Activated CD8-positive, alpha-beta memory T cell treated with anti-CD3 and anti-CD28 coated beads for 4 hours (primary cell): Measurements from ENCODE around the gene IL4R.
"Not testable (repeated sequence)": the region's sequence is repeated elsewhere in the genome, so short reads cannot be mapped to it uniquely, and the experiment has no call there.

Source experiments
- DNase-seq, 2 donors: peaks; one replicate each; pipeline ENCODE4 v3.0.0-alpha.2; 2020; ENCODE audit warnings: low read depth in 2 of 2

The IL4R gene

DNA sequence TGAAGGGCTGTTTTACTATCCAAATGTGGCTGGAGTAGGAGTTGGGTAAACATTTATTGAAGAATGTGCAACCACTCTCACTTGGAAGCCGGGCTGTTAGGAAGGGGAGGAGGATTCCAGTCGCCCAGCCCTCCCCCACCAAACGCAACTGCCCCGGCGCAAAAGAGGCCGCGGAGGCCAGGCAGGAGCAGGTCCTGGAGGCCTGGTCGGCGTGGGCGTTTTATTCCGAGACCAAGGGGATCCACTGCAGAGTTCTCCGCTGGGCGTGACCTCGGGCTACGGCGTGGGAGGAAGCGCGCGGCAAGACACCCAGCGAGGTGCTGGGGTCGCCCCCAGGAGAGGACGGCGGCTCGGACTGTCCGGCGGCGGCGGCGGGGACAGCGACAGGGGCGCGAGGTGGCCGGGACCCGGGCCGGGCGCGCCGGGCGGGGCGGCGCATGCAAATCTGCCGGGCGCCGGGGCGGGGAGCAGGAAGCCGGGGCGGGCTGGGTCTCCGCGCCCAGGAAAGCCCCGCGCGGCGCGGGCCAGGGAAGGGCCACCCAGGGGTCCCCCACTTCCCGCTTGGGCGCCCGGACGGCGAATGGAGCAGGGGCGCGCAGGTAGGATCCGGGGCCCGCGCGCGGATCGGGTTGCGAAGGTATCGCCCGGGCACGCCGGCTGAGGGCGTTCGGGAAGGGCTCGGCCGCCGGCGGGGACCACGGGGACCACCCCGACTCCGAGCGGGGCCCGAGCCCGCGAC, at the start of gene IL4R:
Gene IL4R (plus strand): TSS at position 553 of the 739 bp plus-strand sequence. CDS start 26,230 bp downstream, outside the sequence.
- peak in 1 of 2 donors; percentile 29 for DNase-seq

- no peak for DNase-seq
These were observed 49.6 kb upstream of the IL4R start for GRCh38 chr16:27264151-27264550.

- no peak for DNase-seq
These were observed 47.8 kb upstream of the IL4R start for GRCh38 chr16:27265982-27266381.

DNA sequence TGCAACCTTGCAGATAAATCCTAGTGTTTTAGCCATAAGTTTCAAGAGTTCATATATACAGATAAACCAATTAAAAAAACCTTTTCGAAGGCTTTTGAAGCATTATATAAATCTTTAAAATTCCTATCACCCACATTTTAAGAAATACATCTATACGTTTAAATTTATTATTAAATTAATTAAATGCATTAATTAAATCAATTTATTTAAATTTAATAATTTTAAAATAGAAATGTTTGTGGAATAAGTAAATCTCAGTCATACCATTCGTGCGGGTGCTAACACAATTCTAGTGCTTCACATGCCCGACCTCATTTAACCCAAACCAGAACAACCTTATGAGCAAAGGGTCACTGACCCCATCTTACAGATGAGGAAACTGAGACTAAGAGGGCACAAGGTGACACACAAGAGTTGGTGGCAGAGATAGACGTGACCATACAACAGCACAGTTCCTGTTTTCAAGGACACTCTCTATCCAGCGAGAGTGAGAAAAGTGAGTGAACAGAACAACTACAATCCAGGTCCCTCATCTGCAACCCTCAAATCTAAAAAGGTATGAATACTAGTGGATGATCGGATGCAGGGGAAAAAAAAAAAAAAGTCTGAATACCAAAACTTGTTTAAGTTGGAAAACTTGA, 46.6 kb upstream of the IL4R start:
- DNase-seq, result no peak

GRCh38 chr16:27268376-27269299, 45.1 kb upstream of the IL4R start, which contains the start of gene NSMCE1:
NSMCE1 (minus strand) TSS chr16:27268772; CDS start chr16:27257570, 11,202 bp downstream.
- peak; percentile 95 for DNase-seq

GRCh38 chr16:27269300-27270150, 44.2 kb upstream of the IL4R start:
- DNase-seq, result no peak

DNA sequence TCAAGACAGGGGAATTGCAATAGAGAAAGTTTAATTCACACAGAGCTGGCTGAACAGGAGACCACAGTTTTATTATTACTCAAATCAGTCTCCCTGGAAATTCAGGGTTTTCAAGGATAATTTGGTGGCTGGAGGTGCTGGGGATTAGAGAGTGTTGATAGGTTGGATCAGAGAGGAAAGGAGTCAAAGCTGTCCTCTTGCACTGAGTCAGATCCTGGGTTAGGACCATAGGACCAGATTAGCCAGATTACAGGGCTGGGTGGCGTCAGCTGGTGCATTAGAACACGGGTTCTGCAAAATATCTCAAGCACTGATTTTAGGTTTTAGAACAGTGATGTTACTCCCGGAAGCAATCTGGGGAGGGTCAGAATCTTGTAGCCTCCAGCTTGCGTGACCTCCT, 43.4 kb upstream of the IL4R start:
- DNase-seq, result no peak

GRCh38 chr16:27272076-27272475, 41.7 kb upstream of the IL4R start:
- DNase-seq, result no peak

DNA sequence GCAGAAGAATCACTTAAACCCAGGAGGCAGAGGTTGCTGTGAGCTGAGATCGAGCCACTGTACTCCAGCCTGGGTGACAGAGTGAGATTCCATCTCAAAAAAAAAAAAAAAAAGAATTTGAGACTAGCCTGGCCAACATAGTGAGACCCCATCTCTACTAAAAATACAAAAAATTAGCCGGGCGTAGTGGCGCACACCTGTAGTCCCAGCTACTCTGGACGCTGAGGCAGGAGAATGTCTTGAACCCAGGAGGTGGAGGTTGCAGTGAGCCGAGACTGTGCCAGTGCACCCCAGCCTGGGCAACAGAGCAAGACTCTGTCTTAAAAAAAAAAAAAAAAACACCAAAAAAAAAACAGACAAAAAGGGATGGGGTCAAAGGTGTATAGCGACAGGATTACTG, 41.1 kb upstream of the IL4R start:
- not testable (repeated sequence) for DNase-seq

GRCh38 chr16:27273330-27273669, 40.5 kb upstream of the IL4R start:
- no peak for DNase-seq

GRCh38 chr16:27273670-27274423, 39.9 kb upstream of the IL4R start:
- DNase-seq, result peak in 1 of 2 donors; percentile 44

- not testable (repeated sequence) for DNase-seq
These were observed 39.3 kb upstream of the IL4R start for GRCh38 chr16:27274424-27274874.

DNA sequence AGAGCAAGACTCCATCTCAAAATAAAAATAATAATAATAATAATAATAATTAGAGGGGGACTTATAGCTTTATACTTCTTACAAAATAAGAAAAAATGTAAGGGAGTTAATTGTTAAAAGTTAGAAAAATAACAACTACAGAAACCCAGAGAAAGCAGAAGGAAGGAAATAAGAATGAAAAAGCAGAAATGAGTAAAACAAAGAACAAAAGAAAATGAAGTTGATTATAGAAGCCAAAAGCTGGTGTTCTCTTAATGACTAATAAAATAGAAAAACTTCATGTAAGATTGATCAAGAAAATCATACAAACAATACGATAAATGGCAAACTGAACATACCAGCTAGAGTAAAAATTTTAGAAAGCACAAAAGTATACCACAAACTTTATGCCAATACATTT, 38.4 kb upstream of the IL4R start:
- DNase-seq, result no peak

DNA sequence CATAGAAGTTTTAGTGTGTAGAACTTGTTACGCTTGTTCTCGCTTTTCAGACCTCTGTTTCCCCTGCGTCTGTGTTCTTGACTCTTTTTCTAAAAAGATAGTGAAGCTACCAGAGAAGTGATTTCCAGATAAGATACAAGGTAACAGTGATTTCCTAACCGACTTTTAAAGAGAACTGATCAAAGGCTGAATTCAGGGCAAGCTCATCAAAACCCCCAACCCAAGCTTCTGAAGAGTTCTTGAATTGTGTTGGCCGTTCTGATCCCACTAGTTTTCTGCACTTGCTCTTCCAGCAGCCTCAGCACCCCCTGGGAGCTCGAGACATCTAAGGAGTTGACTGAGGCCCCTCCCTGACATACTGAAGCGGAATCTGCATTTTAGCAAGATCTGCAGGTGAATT, 32.5 kb upstream of the IL4R start:
- no peak for DNase-seq

GRCh38 chr16:27284865-27285675, 28.7 kb upstream of the IL4R start:
- no peak for DNase-seq

- DNase-seq, result no peak
These were observed 28.0 kb upstream of the IL4R start for GRCh38 chr16:27285676-27286196.

DNA sequence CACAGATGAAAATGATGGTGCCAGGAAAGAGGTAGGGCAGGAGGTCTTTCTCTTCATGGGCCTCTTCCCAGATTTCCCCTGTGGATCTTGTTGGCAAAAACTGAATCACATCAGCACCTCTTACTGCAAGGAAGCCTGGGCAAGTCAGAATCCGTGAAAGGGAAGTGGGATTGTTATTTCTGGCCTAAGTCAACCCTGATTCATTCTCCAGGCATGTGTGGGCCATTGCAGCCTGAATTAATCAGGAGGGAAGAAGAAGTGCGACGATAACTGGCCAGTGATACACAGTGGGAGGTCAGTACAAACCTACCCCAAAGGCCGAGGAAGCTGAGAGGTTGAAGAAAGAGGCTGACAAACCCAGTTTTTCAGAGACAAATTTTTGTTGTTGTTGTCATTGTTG, 27.3 kb upstream of the IL4R start:
- no peak for DNase-seq

DNA sequence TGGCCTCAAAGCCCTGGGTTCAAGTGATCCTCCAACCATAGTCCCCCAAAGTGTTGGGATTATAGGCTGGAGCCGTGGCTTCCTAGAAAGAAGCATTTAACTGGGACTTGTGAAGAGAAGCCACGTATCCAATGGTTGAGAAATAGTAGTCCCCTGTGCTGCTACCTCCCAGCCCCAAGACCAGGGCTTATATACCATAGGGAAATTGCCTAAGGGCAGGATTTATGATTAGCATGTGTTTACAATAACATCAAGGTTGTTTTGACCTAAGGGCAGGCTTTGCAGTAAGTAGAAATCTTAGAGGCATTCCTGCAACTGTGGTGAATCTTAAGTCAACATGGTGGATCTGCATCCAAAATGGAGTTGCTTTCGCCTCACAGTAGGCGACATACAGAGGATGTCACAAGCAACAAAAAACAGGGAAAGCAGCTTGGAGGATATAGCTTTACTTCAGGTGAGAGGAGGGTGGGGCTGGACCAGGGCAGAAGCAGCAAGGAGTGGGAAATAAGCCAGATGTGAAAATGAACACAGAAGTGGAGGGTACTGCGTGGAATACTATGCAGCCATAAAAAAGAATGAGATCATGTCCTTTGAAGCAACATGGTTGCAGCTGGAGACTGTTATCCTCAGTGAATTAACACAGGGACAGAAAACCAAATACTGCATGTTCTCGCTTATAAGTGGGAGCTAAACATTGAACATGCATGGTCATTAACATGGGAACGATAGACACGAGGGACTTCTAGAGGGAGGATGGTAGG, 26.5 kb upstream of the IL4R start:
- no peak for DNase-seq

- no peak for DNase-seq
These were observed 25.9 kb upstream of the IL4R start for GRCh38 chr16:27287887-27288286.
